DMS153 treated with DMSO at 0.1 percent for 48 hours (cell line): Measurements from ENCODE around the gene PDLIM1.
A peak's percentile ranks its signal among the peaks of the same experiment; 100 is the strongest.
"Not testable (repeated sequence)": the region's sequence is repeated elsewhere in the genome, so short reads cannot be mapped to it uniquely, and the experiment has no call there.

ENCODE experiments used
- DNase-seq: peaks from one replicate; lab custom pipeline; 2025; ENCODE audit not compliant: unreplicated experiment; lab: John Stamatoyannopoulos, UW

Gene PDLIM1

DNA sequence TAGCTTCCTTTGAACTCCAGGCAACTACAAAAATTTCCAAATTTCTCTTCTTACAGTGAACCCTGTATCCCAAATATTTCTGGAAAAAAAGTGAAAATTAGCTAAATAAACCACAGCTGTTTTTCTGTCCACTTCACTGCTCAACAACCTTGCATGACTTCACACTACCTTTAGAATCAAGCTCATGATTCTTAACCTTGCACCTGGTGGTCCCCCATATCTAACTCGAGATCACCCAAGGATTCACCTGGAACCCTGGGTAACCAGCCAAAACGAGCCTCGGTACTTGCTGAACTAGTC is 47.5 kb downstream of the PDLIM1 start:
- no peak for DNase-seq

DNA sequence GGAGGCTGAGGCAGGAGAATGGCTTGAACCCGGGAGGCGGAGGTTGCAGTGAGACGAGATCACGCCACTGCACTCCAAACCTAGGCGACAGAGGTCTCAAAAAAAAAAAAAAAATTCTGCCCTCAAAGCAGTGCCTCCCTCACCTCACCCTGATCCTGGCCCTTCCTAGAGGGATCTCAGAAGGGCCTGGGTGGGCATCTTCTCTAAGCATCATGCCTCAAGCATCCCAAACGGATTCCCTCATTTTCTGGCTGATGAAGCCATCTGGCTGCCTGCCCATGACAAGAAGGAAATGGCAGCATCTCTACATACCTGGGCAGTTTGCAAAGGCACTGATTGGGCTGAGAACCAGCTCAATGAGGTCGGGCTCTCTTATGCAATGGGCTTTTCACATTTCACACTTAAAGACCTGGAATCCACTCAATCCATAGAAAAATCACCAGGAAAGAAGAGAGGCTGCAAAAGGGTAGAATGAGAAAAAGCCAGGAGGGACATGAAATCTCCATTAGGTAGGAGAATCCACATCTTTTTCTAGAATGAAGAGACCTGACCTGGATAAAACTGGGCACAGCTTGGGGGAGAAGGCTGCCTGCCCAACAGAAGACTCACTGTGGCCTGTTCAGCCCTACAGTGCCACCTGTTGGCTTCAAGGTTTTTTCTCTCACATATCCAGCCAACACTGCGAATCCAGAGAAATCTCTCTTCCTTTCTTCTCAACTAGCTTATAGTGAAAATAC is 48.1 kb downstream of the PDLIM1 start:
- peak; percentile 8 for DNase-seq

GRCh38 chr10:95241533-95241932 is 49.3 kb downstream of the PDLIM1 start:
- DNase-seq, result peak; percentile 25

DNA sequence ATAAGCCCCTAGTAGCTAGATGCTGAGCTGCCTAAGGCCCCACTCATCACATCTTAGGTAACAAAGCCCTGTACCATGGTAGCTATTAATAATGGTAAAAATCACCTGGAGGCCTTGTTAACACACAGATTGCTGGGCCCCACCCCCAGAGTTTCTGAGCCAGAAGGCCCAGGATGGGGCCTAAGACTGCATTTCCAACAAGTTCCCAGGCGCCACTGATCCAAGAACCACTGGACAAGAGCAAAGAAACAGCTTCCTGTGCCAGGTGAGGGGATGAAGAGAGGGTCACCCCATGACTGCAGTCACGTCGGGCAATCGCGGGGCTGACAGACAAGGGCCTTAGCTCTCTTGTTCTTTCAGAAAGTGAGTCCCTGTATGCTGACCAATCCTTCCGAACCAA is 50.0 kb downstream of the PDLIM1 start:
- no peak for DNase-seq

DNA sequence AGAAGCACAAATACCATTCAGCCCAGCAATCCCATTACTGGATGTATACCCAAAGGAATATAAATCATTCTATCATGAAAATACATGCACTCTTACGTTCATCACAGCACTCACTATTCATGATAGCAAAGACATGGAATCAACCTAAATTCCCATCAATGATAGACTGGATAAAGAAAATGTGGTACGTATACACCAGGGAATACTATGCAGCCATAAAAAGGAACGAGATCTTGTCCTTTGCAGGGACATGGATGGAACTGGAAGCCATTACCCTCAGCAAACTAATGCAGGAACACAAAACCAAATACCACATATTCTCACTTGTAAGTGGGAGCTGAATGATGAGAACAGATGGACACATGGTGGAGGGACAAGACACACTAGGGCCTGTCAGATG is 50.7 kb downstream of the PDLIM1 start:
- not testable (repeated sequence) for DNase-seq

- no peak for DNase-seq
Observed at GRCh38 chr10:95237376-95238170, 53.2 kb downstream of the PDLIM1 start.

DNA sequence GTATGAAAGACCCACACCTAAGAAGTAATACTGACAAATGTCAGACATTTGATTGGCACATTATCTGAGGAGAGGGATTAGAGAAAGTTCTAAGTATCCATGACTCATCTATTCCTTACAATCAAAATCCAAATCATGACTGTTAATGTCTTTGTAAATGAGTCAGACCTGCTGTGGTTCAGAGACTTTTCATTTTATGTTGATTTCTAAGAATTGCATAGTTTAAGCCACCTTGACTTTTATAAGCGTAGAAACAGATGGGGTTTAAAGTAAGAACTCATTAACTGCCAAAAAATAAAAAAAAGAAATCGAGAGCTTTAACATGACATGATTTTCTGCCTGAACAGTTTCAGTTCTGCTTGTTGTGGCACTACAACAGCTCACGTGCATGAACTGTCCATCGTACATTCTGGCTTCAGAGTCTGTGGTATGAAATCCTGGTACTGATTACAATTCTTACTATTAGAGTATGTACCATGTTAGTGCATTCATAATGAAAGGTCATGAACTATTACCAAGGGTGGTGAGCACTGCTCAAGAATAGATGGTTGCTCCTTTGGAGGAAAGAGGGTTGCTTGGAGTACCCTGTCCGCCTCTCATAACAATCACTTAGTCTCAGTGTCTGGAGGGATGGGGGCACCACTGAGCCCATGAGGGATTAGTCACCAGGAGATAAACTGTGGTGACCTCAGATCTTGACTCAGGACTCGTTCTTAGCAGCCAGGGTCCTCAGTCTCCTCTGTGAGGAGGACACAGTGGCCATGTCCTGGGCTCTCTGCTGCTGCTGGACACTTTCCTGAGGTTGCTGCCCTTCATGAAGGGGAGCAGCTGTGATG is 54.5 kb downstream of the PDLIM1 start:
- no peak for DNase-seq

DNA sequence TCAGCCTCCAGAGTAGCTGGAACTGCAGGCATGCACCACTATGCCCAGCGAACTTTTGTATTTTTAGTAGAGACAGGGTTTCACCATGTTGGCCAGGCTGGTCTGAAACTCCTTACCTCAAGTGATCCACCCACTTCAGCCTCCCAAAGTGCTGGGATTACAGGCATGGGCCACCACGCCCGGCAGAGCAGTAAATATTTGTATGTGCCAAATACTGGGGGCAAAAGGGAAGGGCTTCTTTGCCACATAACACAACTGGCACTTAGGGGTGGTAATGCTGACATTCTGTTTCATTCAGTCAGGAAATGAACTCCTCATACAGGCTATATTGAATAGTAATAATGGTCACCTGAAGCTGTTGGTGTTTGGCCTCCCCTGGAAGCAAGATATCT is 55.1 kb downstream of the PDLIM1 start:
- DNase-seq, result no peak

DNA sequence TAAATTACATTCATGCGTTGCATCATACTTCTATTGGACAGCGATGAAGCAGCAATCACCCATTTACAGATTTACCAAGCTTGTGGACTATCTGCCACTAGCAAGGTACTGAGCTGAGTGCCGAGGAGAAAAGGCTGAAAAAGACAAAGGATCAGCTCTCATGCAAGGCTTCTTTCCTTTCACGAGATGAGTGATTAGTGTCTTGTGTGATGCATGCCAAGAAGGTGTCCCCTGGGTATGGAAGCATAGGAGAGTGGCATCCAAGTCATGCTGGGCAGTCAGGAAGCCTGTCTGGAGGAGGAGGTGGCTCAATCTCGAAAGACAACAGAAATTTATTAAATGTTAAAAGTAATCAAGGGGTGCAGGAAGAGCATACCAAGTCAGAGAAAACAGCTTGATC is 55.9 kb downstream of the PDLIM1 start:
- DNase-seq, result no peak

DNA sequence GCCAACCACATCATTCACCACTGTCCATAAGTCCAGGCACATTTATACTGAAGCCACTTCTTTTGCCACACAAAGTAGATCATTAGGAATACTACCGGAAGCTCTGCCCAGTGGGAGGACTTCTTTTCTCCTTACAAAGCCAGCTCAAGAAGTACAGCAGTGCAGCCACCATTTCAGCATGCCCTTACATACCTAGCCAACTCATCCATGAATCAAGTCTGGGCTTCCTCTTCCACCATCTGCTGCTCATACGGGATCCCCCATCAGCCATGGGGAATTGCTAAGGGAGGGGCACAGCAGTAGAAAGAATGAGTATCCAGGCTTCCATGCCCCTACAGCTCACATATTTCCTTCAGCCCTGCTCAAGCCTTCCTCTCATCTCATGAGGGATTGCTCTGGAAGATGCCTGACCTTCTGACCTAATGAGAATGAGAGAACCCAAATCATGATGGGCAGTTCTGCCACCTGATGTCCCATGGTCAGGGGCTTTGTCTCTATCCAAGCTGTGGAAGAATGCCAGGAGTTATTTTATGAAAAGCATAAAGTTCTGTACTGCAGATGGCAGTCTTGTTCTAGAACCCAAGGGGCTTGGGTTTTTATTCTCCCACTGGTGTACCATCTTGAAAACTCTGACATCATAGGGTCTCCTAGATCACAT is 57.3 kb downstream of the PDLIM1 start:
- no peak for DNase-seq

GRCh38 chr10:95230677-95231586 is 59.9 kb downstream of the PDLIM1 start:
- DNase-seq, result peak; percentile 67

DNA sequence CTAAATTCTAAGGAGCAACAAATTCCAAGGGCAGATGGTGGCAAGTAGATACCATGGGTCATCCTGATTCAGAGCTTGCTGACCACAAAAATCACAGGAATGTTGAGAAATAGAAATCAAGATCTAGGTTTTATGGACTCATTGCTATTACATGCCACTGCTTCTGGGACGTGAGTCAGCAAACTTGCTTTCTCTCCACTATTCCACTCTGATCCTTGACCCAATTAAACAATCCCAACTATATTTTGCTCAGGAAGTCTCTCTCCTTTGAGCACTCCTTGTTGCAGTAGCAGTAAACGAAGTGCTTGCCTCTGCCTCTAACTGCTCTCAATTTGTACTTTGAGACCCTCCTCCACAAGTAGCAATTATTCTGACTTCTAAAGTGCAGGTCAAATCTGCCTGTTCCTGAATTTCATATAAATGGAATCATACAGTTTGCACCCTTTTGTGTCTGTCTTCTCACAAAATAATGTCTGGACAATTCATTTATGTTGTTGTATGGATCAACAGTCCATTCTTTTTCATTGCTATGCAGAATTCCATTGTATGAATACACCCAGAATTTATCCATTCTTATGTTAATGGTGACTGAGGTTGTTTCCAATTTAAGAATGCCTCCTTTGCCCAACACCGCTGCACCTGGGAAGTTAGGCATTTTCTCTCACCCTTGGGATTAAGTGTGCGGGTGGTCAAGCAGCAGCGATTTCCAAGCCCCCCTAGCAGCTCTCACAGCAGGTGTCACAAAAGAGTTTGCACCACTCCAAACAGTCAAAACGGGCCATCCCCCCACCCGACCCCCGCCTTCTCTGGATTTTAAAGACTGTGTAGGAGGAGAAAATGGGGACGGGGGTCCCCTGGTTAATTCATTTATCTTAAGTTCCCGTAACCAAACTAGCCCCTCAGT is 60.8 kb downstream of the PDLIM1 start:
- DNase-seq, result no peak

- DNase-seq, result not testable (repeated sequence)
Observed at GRCh38 chr10:95228934-95229723, 61.7 kb downstream of the PDLIM1 start.

GRCh38 chr10:95225136-95225535 is 65.7 kb downstream of the PDLIM1 start:
- DNase-seq, result no peak

DNA sequence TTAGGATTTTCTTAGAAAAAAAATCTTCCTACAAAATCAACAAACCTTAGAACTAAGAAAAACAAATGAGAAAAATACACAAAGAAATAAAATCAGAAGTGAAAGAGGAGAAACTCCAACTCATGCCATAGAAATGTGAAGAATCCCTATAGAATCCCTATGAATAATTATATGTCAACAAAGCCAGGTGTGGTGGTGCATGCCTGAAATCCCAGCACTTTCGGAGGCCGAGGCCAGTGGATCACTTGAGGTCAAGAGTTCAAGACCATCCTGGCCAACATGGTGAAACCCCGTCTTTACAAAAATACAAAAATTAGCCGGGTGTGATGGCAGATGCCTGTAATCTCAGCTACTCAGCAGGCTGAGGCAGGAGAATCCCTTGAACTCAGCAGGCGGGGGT is 69.7 kb downstream of the PDLIM1 start:
- DNase-seq, result no peak

GRCh38 chr10:95220539-95220938 is 70.3 kb downstream of the PDLIM1 start:
- no peak for DNase-seq

DNA sequence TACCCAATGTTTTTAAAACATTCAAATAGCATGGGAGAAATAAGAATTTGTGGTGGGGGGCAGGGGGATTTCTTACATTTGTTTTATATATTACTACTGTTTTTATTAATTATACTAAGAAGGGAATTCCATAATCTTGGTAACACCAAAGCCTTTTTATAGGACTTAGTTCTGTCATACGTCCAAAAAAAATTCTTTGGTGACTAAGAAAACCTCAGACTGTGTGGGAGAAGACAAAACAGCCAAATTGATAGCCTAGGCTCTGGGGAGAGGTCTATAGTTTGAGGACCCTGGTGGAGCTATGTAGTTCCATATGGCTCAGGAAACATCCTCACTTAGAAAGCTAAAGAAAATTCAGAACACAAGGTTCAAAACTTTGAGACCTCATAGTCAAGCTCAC is 73.3 kb downstream of the PDLIM1 start:
- DNase-seq, result no peak

GRCh38 chr10:95214793-95215192 is 76.0 kb downstream of the PDLIM1 start:
- DNase-seq, result no peak
